CD4-positive, alpha-beta T cell treated with Interleukin-1 beta for 1 hour (primary cell): ENCODE results near the gene HM13.
A peak's percentile ranks its signal among the peaks of the same experiment; 100 is the strongest.
"Not testable (repeated sequence)": the region's sequence is repeated elsewhere in the genome, so short reads cannot be mapped to it uniquely, and the experiment has no call there.

ENCODE experiments used
- DNase-seq, 2 donors: peaks; one replicate each; pipeline ENCODE4 v3.0.0-alpha.2; 2020 to 2022

HM13 gene

GRCh38 chr20:31593221-31594001, 79.2 kb downstream of the HM13 start:
- no peak for DNase-seq

- DNase-seq = no peak
These were observed 79.8 kb downstream of the HM13 start for GRCh38 chr20:31594002-31594557.

DNA sequence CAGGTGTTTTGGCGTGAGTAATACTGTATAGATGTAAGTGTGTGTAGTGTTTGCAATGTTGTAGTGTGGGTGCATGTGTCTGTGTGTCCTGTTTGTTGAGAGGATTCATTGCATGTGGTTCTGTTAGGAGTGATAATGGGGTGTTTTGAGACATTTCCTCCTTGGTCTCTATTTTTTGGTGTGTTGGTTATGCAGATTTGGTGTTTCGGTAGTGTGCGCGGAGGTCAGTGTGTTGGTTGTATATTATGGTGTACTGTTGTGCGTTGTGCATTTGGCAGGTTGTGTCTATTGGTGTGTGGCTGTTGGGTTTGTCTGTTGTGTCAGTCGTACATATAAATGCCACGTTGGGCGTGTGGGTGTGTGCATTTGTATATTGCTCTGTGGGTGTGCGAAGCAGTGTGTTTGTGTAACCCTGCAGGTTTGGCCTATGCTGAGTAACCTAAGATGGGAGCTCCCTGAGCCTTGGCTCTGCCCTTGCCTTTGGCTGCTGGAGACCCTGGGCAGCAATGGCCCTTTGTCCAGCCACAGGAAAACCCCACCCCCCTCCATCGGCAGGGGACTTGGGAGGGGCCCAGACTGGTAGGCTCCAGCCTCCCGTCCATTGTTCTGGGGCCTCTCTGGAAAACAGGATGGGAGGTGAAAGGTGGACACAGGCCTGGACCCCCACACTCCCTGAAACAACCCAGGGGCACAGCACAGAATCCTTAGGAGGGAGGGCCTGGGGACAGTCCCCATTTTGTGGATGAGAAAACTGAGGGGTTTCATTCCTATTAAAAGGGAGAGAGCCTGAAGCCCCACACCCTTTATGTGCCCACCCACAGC, 80.5 kb downstream of the HM13 start:
- DNase-seq = no peak

DNA sequence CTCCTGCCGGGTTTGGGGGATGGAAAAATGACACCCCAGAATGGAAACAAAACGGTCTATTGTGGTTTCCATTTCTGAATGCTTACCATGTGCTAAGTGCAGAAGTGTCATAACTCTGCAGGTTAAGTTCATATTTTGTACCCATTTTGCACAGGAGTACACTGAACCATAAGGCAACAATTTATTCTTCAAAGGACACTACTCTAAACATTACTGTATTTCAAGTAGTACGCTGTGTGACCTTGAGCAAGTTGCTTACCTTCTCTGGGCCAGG, 81.1 kb downstream of the HM13 start:
- DNase-seq = no peak

- DNase-seq = no peak
These were observed 81.6 kb downstream of the HM13 start for GRCh38 chr20:31595654-31596411.

- DNase-seq = not testable (repeated sequence)
These were observed 82.1 kb downstream of the HM13 start for GRCh38 chr20:31596412-31596715.

DNA sequence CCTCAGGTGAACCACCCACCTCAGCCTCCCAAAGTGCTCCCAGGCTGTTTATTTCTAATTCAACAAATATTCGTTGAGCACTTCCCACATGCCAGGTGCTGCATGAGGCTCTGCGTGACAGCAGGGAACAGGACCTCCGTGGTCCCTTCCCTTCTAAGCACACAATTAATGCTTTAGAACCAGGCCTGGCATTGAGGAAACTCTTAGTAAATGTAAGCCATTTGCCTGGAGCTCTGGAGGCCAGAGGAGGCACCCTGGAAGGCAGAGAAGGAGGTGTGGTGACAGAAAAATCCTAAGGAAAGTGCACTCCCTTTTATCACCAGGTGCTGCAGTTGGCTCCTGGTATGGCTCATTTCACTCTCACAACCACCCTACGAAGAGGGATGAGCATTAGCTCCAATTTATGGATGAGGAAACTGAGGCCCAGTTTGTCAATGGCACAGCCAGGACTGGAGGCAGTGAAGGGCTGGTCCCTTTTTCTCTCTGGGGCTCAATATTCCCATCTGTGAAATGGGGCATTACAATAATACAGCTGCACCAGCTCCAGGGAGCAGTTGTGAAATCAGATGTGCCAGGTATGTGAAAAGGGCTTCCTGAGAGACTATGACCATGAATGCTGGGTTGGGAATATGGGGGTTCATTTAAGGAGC, 82.7 kb downstream of the HM13 start:
- DNase-seq = no peak

DNA sequence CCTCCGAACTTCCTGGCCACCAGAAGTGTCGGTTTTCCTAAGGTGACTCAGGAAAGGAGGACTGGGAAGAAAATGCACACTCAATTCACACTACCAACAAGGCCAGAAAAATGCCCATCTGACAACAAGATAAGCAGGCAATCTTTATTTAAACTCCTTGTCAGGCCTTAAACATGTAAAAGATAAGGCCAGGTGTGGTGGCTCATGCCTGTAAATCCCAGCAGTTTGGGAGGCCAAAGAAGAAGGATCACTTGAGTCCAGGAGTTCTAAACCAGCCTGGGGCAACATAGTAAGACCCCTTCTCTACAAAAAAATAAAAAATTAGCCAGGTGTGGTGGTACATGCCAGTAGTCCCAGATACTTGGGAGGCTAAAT, 83.2 kb downstream of the HM13 start:
- DNase-seq = no peak

GRCh38 chr20:31602431-31602778, 88.2 kb downstream of the HM13 start:
- DNase-seq = no peak

GRCh38 chr20:31602779-31603441, 88.7 kb downstream of the HM13 start:
- DNase-seq = peak; percentile 39 to 52

DNA sequence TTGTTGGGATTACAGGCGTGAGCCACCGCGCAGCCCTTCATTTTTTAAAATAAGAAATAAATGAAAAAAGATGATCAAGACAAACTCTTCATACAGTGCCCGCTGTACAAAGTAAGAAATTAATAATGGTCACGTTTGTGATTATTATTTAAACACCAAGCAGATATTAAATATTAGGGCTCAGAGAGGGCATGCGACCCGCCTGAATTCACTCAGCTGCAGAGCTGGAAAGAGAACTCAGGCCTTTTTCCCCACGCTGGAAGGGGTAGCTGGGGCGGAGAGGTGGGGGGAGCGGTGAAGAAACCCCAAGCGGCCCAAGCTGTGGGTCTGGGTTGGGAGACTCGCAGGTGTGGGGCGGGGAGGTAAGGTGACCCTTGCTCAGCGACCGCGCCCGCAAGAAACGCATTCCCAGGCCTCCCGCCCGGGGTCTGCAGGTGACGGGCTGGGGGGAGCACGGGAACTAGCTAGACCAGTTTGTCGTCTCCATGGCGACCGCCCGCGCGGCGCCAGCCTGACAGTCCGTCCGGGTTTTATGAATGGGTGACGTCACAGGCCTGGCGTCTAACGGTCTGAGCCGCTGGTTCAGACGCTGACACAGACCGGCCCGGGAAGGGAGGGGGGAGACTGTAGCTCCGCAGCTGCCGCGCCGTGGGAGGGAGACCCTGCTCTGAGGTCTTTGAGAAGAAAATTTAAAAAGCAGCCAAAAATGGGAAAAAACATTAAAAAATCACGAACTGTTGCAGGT, 89.8 kb downstream of the HM13 start:
- DNase-seq = peak; percentile 83 to 92

DNA sequence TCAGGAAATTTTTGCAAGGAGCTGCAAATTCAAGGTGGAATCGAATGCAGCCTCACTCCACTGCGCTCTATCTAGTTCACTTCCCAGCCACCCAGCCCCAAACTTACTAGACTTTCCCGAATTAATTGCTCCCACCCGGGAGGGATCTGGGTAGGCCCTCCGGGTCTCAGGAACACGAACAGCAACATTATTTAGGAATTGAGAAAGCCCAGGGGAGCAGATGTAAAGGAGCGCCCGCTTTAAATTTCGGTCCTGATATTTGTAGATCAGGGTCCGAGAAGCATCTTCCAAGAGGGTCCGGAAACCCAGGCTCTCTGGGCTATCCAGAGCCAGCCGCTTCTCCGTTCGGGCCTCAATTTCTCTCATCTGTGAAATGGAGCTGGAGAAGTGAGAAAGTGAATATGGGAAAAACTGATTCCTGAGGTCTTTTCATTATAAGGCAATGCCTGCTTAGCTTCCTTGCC, 90.4 kb downstream of the HM13 start:
- no peak for DNase-seq

GRCh38 chr20:31605031-31605901, 91.0 kb downstream of the HM13 start, which contains the start of gene ID1:
TSS of gene ID1 (plus strand) at chr20:31605289. CDS start at chr20:31605388, 99 bp downstream.
- peak; percentile 92 for DNase-seq

DNA sequence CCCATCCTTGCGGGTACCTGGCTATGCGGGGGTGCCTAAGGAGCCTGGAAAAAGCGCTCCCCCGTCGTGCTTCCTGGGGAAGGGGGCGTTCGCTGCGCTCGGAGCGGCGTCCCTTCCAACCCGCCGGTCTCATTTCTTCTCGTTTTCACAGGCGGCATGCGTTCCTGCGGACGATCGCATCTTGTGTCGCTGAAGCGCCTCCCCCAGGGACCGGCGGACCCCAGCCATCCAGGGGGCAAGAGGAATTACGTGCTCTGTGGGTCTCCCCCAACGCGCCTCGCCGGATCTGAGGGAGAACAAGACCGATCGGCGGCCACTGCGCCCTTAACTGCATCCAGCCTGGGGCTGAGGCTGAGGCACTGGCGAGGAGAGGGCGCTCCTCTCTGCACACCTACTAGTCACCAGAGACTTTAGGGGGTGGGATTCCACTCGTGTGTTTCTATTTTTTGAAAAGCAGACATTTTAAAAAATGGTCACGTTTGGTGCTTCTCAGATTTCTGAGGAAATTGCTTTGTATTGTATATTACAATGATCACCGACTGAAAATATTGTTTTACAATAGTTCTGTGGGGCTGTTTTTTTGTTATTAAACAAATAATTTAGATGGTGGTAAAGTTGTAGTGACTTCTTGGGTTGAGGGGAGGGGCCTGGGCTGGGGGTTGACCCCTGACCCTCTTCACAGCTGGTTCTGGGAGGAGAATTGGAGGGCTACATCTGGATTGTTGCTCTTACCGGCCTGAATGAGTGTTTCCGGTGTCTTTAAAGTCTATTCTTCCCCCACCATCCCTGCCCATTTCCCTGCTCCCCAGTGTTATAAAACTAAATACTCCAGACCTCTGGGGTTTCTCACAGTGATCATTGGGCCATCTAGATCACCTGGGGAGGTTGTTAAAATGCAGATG, 91.9 kb downstream of the HM13 start:
- no peak for DNase-seq

- no peak for DNase-seq
These were observed 92.8 kb downstream of the HM13 start for GRCh38 chr20:31606804-31607639.

- no peak for DNase-seq
These were observed 93.5 kb downstream of the HM13 start for GRCh38 chr20:31607640-31608250.

- no peak for DNase-seq
These were observed 94.2 kb downstream of the HM13 start for GRCh38 chr20:31608251-31608945.
